Measurements from ENCODE around the gene GAPVD1.

GRCh38 chr9:125400725-125401716 is 139.4 kb downstream of the GAPVD1 start:
- TF ChIP-seq CTCF (IDR thresholded peaks at IDR 0.05 in 2 of 3, conservative IDR thresholded peaks at IDR 0.05 in 1 of 3; ENCODE audit: control insufficient read depth in 2 of 3, extremely low read depth in 1 of 3, insufficient read depth in 1 of 3, low read depth in 3 of 3, low read length in 3 of 3), result no peak
- TF ChIP-seq EP300 (IDR thresholded peaks at IDR 0.05; ENCODE audit: borderline replicate concordance in 1 of 2, control insufficient read depth in 1 of 2, low read depth in 2 of 2, low read length in 2 of 2), result no peak
- TF ChIP-seq E2F4 (IDR thresholded peaks at IDR 0.05; ENCODE audit: low read depth, low read length), result no peak
- no peak for TF ChIP-seq SMARCA5 (IDR thresholded peaks at IDR 0.05)
- TF ChIP-seq POLR2AphosphoS2 (IDR thresholded peaks at IDR 0.05; ENCODE audit: low read depth, low read length), result no peak
- TF ChIP-seq TCF7 (IDR thresholded peaks at IDR 0.05; ENCODE audit: borderline replicate concordance), result no peak
- TF ChIP-seq ATF3 (IDR thresholded peaks at IDR 0.05; ENCODE audit: borderline replicate concordance, extremely low read depth, low read depth, low read length), result no peak
- TF ChIP-seq CHD1 (IDR thresholded peaks at IDR 0.05; ENCODE audit: low read depth, low read length), result no peak
- no peak for TF ChIP-seq BRCA1 (IDR thresholded peaks at IDR 0.05; ENCODE audit: low read depth, low read length)
- TF ChIP-seq BACH1 (IDR thresholded peaks at IDR 0.05; ENCODE audit: borderline replicate concordance), result no peak
- TF ChIP-seq EZH2 (IDR thresholded peaks at IDR 0.05; ENCODE audit: borderline replicate concordance, control insufficient read depth, low read depth, low read length), result no peak

All from GM12878 (cell line).